GM12878 (cell line): Measurements from ENCODE around the gene SFXN2. TPM values are rescaled to one million over a fixed set of nuclear protein-coding genes. Genes with fewer than 3 reads are reported as not detected.

Source experiments
- ATAC-seq: fragments of 200-7000 bp; cut with Tn5 transposase; 3 replicates; pipeline ENCODE4 v1.9.1; 2020; ENCODE audit warnings: mild to moderate bottlenecking, moderate library complexity
- Bru-seq: library from RNA; stranded (reverse); fragments of 400-500 nt; gene quantifications from one replicate; lab custom pipeline; 2021; lab: Mats Ljungman, UMichigan
- BruChase-seq, 2 experiments: library from RNA; stranded (reverse); fragments of 400-500 nt; gene quantifications; one replicate each; lab custom pipeline; 2021; lab: Mats Ljungman, UMichigan
- BruUV-seq: library from RNA; stranded (reverse); fragments of 400-500 nt; replicated peaks from 2 replicates; lab custom pipeline; 2021; lab: Mats Ljungman, UMichigan
- CTCF ChIA-PET: fragments of 300-600 bp; sonication (Branson Sonifier 250); formaldehyde crosslinking; extraction: SDS; loops from one replicate; lab custom pipeline; 2021; ENCODE audit warnings: inconsistent platforms; lab: Yijun Ruan, JAX
- POLR2A ChIA-PET: fragments of 350-600 bp; formaldehyde crosslinking; extraction: SDS; loops from one replicate; lab custom pipeline; 2021; ENCODE audit warnings: inconsistent platforms; lab: Charles Lee
- RAD21 ChIA-PET: fragments of 300-600 bp; sonication (Branson Sonifier 250); formaldehyde crosslinking; loops from one replicate; lab custom pipeline; 2023; ENCODE audit warnings: antibody characterized with exemption; ENCODE audit not compliant: unreplicated experiment; lab: Charles Lee
- SMC1A ChIA-PET: fragments of 300-600 bp; sonication (Branson Sonifier 250); formaldehyde crosslinking; loops from one replicate; lab custom pipeline; 2023; ENCODE audit not compliant: unreplicated experiment, uncharacterized antibody; lab: Charles Lee
- DNase-seq: peaks from one replicate; pipeline ENCODE4 v3.0.0-alpha.2; 2011; ENCODE audit warnings: low read depth, low spot score
- FAIRE-seq: peaks from 3 replicates; lab custom pipeline; 2011; peaks lifted over from hg19 to GRCh38; lab: Jason Lieb, UNC
- H2AFZ ChIP-seq: 2 replicates; pipeline ENCODE4 v1.6.0; 2011; ENCODE audit warnings: low read depth, low read length, control low read depth; ENCODE audit not compliant: control insufficient read depth
- H3K27ac ChIP-seq: 2 replicates; pipeline ENCODE4 v1.5.1; 2011; ENCODE audit warnings: control low read depth; ENCODE audit not compliant: control insufficient read depth, insufficient read depth
- H3K27me3 ChIP-seq, 2 experiments: replicated peaks in 1 of 2; 2 replicates each; pipeline versions ENCODE4 v1.6.0 to v1.6.1; 2011; ENCODE audit warnings: low read length in 1 of 2; ENCODE audit not compliant: control insufficient read depth in 2 of 2, insufficient read depth in 2 of 2
- H3K36me3 ChIP-seq, 2 experiments: 2 replicates each; pipeline ENCODE4 v1.5.1; 2011; ENCODE audit warnings: low read length in 1 of 2; ENCODE audit not compliant: control insufficient read depth in 2 of 2, insufficient read depth in 2 of 2
- H3K4me1 ChIP-seq: 2 replicates; pipeline ENCODE4 v1.6.1; 2011; ENCODE audit warnings: mild to moderate bottlenecking, low read length, moderate library complexity, mixed read lengths; ENCODE audit not compliant: control insufficient read depth, insufficient read depth
- H3K4me2 ChIP-seq: 2 replicates; pipeline ENCODE4 v1.6.0; 2011; ENCODE audit warnings: control low read depth; ENCODE audit not compliant: control insufficient read depth, insufficient read depth
- H3K4me3 ChIP-seq: fragments of 200-600 bp; sonication (generic); 2 replicates; pipeline ENCODE4 v1.5.1; 2016
- H3K79me2 ChIP-seq: 2 replicates; pipeline ENCODE4 v1.6.0; 2011; ENCODE audit warnings: low read length; ENCODE audit not compliant: control insufficient read depth, insufficient read depth
- H3K9ac ChIP-seq: 2 replicates; pipeline ENCODE4 v1.8.0; 2011; ENCODE audit warnings: low read length, control low read depth, mixed read lengths; ENCODE audit not compliant: control insufficient read depth, insufficient read depth
- H3K9me3 ChIP-seq: replicated peaks from 3 replicates; pipeline ENCODE4 v1.5.1; 2011; ENCODE audit warnings: mild to moderate bottlenecking, low read length; ENCODE audit not compliant: control insufficient read depth, insufficient read depth
- H4K20me1 ChIP-seq: 2 replicates; pipeline ENCODE4 v1.6.0; 2011; ENCODE audit not compliant: control insufficient read depth, insufficient read depth
- CBFB ChIP-seq: IDR thresholded peaks from 2 replicates; pipeline ENCODE4 v1.6.1; 2016; ENCODE audit warnings: antibody characterized with exemption, low read depth
- EGR1 ChIP-seq, 2 experiments: IDR thresholded peaks; 1 replicate in 1 of 2; 2 replicates in 1 of 2; pipeline ENCODE4 v1.6.1; 2011 to 2012; ENCODE audit warnings: low read depth in 2 of 2, low read length in 2 of 2, borderline replicate concordance in 1 of 2, mild to moderate bottlenecking in 1 of 2, moderate library complexity in 1 of 2
- ETV6 ChIP-seq, 2 experiments: fragments of 450-650 bp in 1 of 2; IDR thresholded peaks in 1 of 2; conservative IDR thresholded peaks in 1 of 2; 2 replicates each; pipeline ENCODE4 v1.6.1; 2014; ENCODE audit warnings: antibody characterized with exemption in 1 of 2, borderline replicate concordance in 1 of 2, low read depth in 1 of 2, mild to moderate bottlenecking in 1 of 2, moderate library complexity in 1 of 2
- GATAD2B ChIP-seq: fragments of 450-650 bp; conservative IDR thresholded peaks from 2 replicates; pipeline ENCODE4 v1.6.1; 2017; ENCODE audit warnings: low read depth, mild to moderate bottlenecking, moderate library complexity
- KDM1A ChIP-seq: fragments of 200-600 bp; sonication (generic); IDR thresholded peaks from 2 replicates; pipeline ENCODE4 v1.6.1; 2016; ENCODE audit warnings: borderline replicate concordance
- MAX ChIP-seq: IDR thresholded peaks from 2 replicates; pipeline ENCODE4 v1.6.1; 2012; ENCODE audit warnings: low read depth, low read length, improper control_type of control experiment
- MXI1 ChIP-seq: fragments of 150-350 bp; IDR thresholded peaks from 2 replicates; pipeline ENCODE4 v1.6.1; 2011; ENCODE audit warnings: low read depth, mild to moderate bottlenecking, inconsistent platforms, low read length, improper control_type of control experiment
- NR2F1 ChIP-seq: fragments of 450-650 bp; conservative IDR thresholded peaks from 2 replicates; pipeline ENCODE4 v1.6.1; 2017; ENCODE audit warnings: mild to moderate bottlenecking
- POLR2AphosphoS5 ChIP-seq: IDR thresholded peaks from 2 replicates; pipeline ENCODE4 v1.6.1; 2011; ENCODE audit warnings: mild to moderate bottlenecking, low read length, inconsistent platforms
- RAD21 ChIP-seq: IDR thresholded peaks from 2 replicates; pipeline ENCODE4 v1.6.1; 2011; ENCODE audit warnings: mild to moderate bottlenecking, low read depth, low read length, moderate library complexity; ENCODE audit not compliant: insufficient read depth
- SIN3A ChIP-seq: IDR thresholded peaks from 2 replicates; pipeline ENCODE4 v1.6.1; 2012; ENCODE audit warnings: low read depth, low read length, improper control_type of control experiment
- SMAD1 ChIP-seq: fragments of 450-650 bp; IDR thresholded peaks from 2 replicates; pipeline ENCODE4 v1.6.1; 2018; ENCODE audit warnings: mild to moderate bottlenecking, low read depth; ENCODE audit not compliant: partially characterized antibody
- STAT1 ChIP-seq: fragments of 450-650 bp; conservative IDR thresholded peaks from 2 replicates; pipeline ENCODE4 v1.6.1; 2014; ENCODE audit warnings: antibody characterized with exemption, mild to moderate bottlenecking
- WGBS: methylation state at CpG from one replicate; pipeline ENCODE4 v1.1.6; 2016; ENCODE audit warnings: low lambda C conversion rate; ENCODE audit not compliant: insufficient replicate concordance, insufficient coverage; ENCODE audit errors: missing lambda C conversion rate; 5-methylcytosine and 5-hydroxymethylcytosine counted together
- in situ Hi-C: fragments of 300-500 bp; cut with MboI; formaldehyde crosslinking; loops from 9 replicates; pipeline ENCODE4 v1.14.3; 2018; ENCODE audit warnings: mixed read lengths
- intact Hi-C: fragments of 100-400 bp; cut with micrococcal nuclease; formaldehyde crosslinking; loops from one replicate; pipeline ENCODE4 v1.14.2; 2022; ENCODE audit not compliant: unreplicated experiment
- long read RNA-seq, 2 experiments: library from polyadenylated mRNA; unstranded; transcript quantifications; one replicate each; pipeline ENCODE4 v2.0.0, GENCODE V29; 2019 to 2020
- polyA minus RNA-seq, 3 experiments: library from RNA; depleted of rRNA, polyadenylated mRNA; stranded (reverse); fragments of >200 nt; gene quantifications; 2 replicates each; pipeline ENCODE4 v1.2.3, GENCODE V29; 2011
- polyA plus RNA-seq, 11 experiments: library from polyadenylated mRNA; depleted of rRNA in 4 of 11; unstranded in 6 of 11; stranded (reverse) in 5 of 11; fragments of >200 nt; fragmentation: Nextera tagmentation in 4 of 11; fragmentation: Illumina TruSeq in 1 of 11; extraction: Ambion mirVana in 4 of 11; extraction: Trizol in 1 of 11; gene quantifications; 1 replicate in 1 of 11; 2 replicates in 10 of 11; pipeline versions ENCODE4 v1.2.1 to v1.2.3, GENCODE V29; 2011 to 2016; ENCODE audit warnings: inconsistent platforms in 2 of 11, missing spikeins in 2 of 11, low read depth in 1 of 11
- total RNA-seq, 4 experiments: library from RNA; depleted of rRNA in 3 of 4; stranded (reverse); fragments of >200 nt in 3 of 4; fragmentation: Illumina TruSeq in 1 of 4; extraction: Trizol in 1 of 4; gene quantifications; 2 replicates each; pipeline versions ENCODE4 v1.2.1 to v1.2.3, GENCODE V29; 2013 to 2021
- TF ChIP-seq, protein P1 (sequence below), 3 experiments: IDR thresholded peaks in 2 of 3; conservative IDR thresholded peaks in 1 of 3; 2 replicates each; pipeline ENCODE4 v1.5.1; 2011; ENCODE audit warnings: low read depth in 3 of 3, low read length in 3 of 3, mild to moderate bottlenecking in 3 of 3, control low read depth in 2 of 3, moderate library complexity in 2 of 3, inconsistent platforms in 1 of 3, mixed read lengths in 1 of 3; ENCODE audit not compliant: control insufficient read depth in 2 of 3, insufficient read depth in 1 of 3; ENCODE audit errors: extremely low read depth in 1 of 3

Gene SFXN2
- total RNA-seq (2013; cell fraction: nucleolus; rRNA removed): 38.8 and 43.9 TPM in 2 replicates
- total RNA-seq (2014; rRNA removed) (11.9 and 13.8 TPM in 2 replicates), total RNA-seq (2014; rRNA removed; fragmentation: Illumina TruSeq; extraction: Trizol) (14.9 and 17.5 TPM in 2 replicates), total RNA-seq (2021) (16.8 and 22.1 TPM in 2 replicates), polyA plus RNA-seq (2011; rRNA removed) (16.3 and 21.6 TPM in 2 replicates), polyA plus RNA-seq (2014; fragmentation: Illumina TruSeq; extraction: Trizol) (16.1 and 19.5 TPM in 2 replicates), polyA plus RNA-seq (2014; fragmentation: Nextera tagmentation; extraction: Ambion mirVana) (1 to 10 TPM; 8.8 to 9.6 TPM), polyA plus RNA-seq (2014; rRNA removed) (17.2 and 22.5 TPM in 2 replicates), polyA plus RNA-seq (2016; fragmentation: Nextera tagmentation; extraction: Ambion mirVana) (10 to 100 TPM; 19.9 to 20.5 TPM), polyA minus RNA-seq (2011; rRNA and poly(A)+ RNA removed) (25.4 and 31.7 TPM in 2 replicates), Bru-seq, nascent RNA (percentile 64 among the genes with signal in this experiment), BruChase-seq, experiment 1, labeled RNA remaining after a 6-hour chase (percentile 61 among the genes with signal in this experiment), BruChase-seq, experiment 2, labeled RNA remaining after a 2-hour chase (percentile 59 among the genes with signal in this experiment)
- 7.3 TPM for polyA plus RNA-seq (2011; ENCODE audit: low read depth)
- polyA plus RNA-seq (2011; cell fraction: cytosol; rRNA removed): 23.8 and 25.9 TPM in 2 replicates
- 33.6 and 41.0 TPM in 2 replicates for polyA plus RNA-seq (2011; cell fraction: nucleus; rRNA removed)
- 7.6 and 8.9 TPM in 2 replicates for polyA plus RNA-seq (2012)
- polyA minus RNA-seq (2011; cell fraction: cytosol; rRNA and poly(A)+ RNA removed): 8.3 and 11.5 TPM in 2 replicates
- 20.9 and 40.1 TPM in 2 replicates for polyA minus RNA-seq (2011; cell fraction: nucleus; rRNA and poly(A)+ RNA removed)
- long read RNA-seq, experiment 1, full-length matches to known transcripts: 9 of 13 reads
- long read RNA-seq, experiment 1, partial matches to known transcripts: 1 of 13 reads
- long read RNA-seq, experiment 1, other reads (novel, unspliced or antisense): 3 of 13 reads
- long read RNA-seq, experiment 2, full-length matches to known transcripts: 9 of 19 reads
- long read RNA-seq, experiment 2, partial matches to known transcripts: 5 of 19 reads
- long read RNA-seq, experiment 2, other reads (novel, unspliced or antisense): 5 of 19 reads

- TSS peak; percentile 59 for BruUV-seq
- Histone ChIP-seq H3K4me1 (peaks cover 17% of the 10 kb centered on the region), H3K79me2 (peaks cover 68% of the 10 kb centered on the region), H3K27me3 (no peaks in the 10 kb centered on the region), H3K27ac (peak within 1 kb of the TSS; percentile 88), H3K9ac (peak within 1 kb of the TSS; percentile 85), H3K36me3 (peaks cover 0 to 2% of the 10 kb centered on the region in 2 experiments; a peak in 1 of 4 replicates), H3K4me2 (peak within 1 kb of the TSS; percentile 98), H4K20me1 (no peaks in the 10 kb centered on the region), H3K4me3 (peak within 1 kb of the TSS; percentile 92), H2AFZ (peak within 1 kb of the TSS; percentile 94), H3K9me3 (no peaks in the 10 kb centered on the region)
- DNase-seq (no peak), ATAC-seq (peak; percentile 26), FAIRE-seq (no peak)
- intact Hi-C loops: loop anchor here (5.0 to 10.0 kb wide), 2 partner anchors 210 to 283 kb away; partner anchors contain the start of genes ACTR1A, CUEDC2 and SUFU
- WGBS: 1% methylated on average over 46 of the region's 46 CpGs
- ChIA-PET CTCF (interaction anchor here (0.7 to 8.5 kb wide), 8 partner anchors 13 to 802 kb away, joined by 3 to 114 read pairs (median 3); no protein-coding TSS in a partner anchor), RAD21 (interaction anchor here (0.6 to 9.6 kb wide), 13 partner anchors 13 to 654 kb away, joined by 3 to 140 read pairs (median 5); partner anchors contain the start of genes TRIM8 and WBP1L), SMC1A (interaction anchor here (0.6 to 9.5 kb wide), 10 partner anchors 12 to 210 kb away, joined by 3 to 140 read pairs (median 7); partner anchors contain the start of genes CYP17A1, SUFU and TRIM8), POLR2A (interaction anchor here (0.7 to 5.8 kb wide), 16 partner anchors 9 to 203 kb away, joined by 3 to 73 read pairs (median 5); partner anchors contain the start of genes CNNM2, TRIM8 and WBP1L)
- in situ Hi-C loops: no loop called here
- TF ChIP-seq KDM1A (no peak), GATAD2B (peak; percentile 17; the same call in 1 of the 2 replicates), EGR1 (IDR thresholded peaks at IDR 0.05; ENCODE audit: borderline replicate concordance in 1 of 2, low read depth in 2 of 2, low read length in 2 of 2) (peak in 1 of 2 experiments; percentile 10; a peak in 1 of 3 replicates), NR2F1 (0 out of 2 replicates have a peak, but pooled peaks have one; percentile 37), CBFB (0 out of 2 replicates have a peak, but pooled peaks have one; percentile 38), SMAD1 (peak; percentile 21), STAT1 (0 out of 2 replicates have a peak, but pooled peaks have one; percentile 59), RAD21 (no peak), SIN3A (peak; percentile 90), MXI1 (peak; percentile 71), POLR2AphosphoS5 (peak; percentile 76), MAX (peak; percentile 34), ETV6 (conservative IDR thresholded peaks at IDR 0.05 in 1 of 2, IDR thresholded peaks at IDR 0.05 in 1 of 2; ENCODE audit: borderline replicate concordance in 1 of 2, low read depth in 1 of 2) (no peak)
- TF ChIP-seq, protein P1, sequence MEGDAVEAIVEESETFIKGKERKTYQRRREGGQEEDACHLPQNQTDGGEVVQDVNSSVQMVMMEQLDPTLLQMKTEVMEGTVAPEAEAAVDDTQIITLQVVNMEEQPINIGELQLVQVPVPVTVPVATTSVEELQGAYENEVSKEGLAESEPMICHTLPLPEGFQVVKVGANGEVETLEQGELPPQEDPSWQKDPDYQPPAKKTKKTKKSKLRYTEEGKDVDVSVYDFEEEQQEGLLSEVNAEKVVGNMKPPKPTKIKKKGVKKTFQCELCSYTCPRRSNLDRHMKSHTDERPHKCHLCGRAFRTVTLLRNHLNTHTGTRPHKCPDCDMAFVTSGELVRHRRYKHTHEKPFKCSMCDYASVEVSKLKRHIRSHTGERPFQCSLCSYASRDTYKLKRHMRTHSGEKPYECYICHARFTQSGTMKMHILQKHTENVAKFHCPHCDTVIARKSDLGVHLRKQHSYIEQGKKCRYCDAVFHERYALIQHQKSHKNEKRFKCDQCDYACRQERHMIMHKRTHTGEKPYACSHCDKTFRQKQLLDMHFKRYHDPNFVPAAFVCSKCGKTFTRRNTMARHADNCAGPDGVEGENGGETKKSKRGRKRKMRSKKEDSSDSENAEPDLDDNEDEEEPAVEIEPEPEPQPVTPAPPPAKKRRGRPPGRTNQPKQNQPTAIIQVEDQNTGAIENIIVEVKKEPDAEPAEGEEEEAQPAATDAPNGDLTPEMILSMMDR (IDR thresholded peaks at IDR 0.05 in 2 of 3, conservative IDR thresholded peaks at IDR 0.05 in 1 of 3; ENCODE audit: control insufficient read depth in 2 of 3, extremely low read depth in 1 of 3, insufficient read depth in 1 of 3, low read depth in 3 of 3, low read length in 3 of 3): peak; percentile 18 to 25 (median 22); a peak in 4 of 6 replicates
Observed at GRCh38 chr10:102714621-102715455, at the start of gene SFXN2. SFXN2 (plus strand) TSS chr10:102714636; CDS start chr10:102726637, 12,001 bp downstream.
